DND-41 (cell line): ENCODE data around the gene TYW1.
"Not testable (repeated sequence)": the region's sequence is repeated elsewhere in the genome, so short reads cannot be mapped to it uniquely, and the experiment has no call there.

Source experiments
- EZH2 ChIP-seq: IDR thresholded peaks from 3 replicates; pipeline ENCODE4 v1.6.1; 2012; ENCODE audit warnings: borderline replicate concordance, low read depth, mild to moderate bottlenecking, moderate library complexity, low read length, inconsistent platforms; ENCODE audit not compliant: severe bottlenecking
- TF ChIP-seq, protein P1 (sequence below): IDR thresholded peaks from 2 replicates; pipeline ENCODE4 v1.5.1; 2012; ENCODE audit warnings: borderline replicate concordance, low read length, moderate library complexity, mild to moderate bottlenecking; ENCODE audit not compliant: poor library complexity, severe bottlenecking; ENCODE audit errors: extremely low read depth

DNA sequence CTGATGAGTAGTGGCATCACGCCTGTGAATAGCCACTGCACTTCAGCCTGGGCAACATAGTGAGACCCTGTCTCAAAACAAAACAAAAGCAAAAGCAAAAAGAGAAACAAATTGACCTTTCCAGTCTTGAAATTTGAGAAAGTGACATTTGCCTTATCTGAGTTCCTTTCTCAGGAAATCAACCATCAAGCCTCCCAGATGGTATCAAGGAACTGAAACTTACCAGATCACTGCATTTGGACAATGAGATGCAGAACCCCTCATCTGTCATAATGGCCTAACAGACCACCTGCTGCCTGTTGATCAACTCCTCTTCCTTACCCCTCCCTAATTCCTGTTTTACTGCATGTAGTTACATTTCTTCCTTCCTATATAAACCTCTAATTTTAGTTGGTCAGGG is 16.3 kb upstream of the TYW1 start:
- TF ChIP-seq, protein P1, sequence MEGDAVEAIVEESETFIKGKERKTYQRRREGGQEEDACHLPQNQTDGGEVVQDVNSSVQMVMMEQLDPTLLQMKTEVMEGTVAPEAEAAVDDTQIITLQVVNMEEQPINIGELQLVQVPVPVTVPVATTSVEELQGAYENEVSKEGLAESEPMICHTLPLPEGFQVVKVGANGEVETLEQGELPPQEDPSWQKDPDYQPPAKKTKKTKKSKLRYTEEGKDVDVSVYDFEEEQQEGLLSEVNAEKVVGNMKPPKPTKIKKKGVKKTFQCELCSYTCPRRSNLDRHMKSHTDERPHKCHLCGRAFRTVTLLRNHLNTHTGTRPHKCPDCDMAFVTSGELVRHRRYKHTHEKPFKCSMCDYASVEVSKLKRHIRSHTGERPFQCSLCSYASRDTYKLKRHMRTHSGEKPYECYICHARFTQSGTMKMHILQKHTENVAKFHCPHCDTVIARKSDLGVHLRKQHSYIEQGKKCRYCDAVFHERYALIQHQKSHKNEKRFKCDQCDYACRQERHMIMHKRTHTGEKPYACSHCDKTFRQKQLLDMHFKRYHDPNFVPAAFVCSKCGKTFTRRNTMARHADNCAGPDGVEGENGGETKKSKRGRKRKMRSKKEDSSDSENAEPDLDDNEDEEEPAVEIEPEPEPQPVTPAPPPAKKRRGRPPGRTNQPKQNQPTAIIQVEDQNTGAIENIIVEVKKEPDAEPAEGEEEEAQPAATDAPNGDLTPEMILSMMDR = not testable (repeated sequence)
- TF ChIP-seq EZH2 = not testable (repeated sequence)
